ENCODE data around the gene CSPG4.
"Not testable (repeated sequence)": the region's sequence is repeated elsewhere in the genome, so short reads cannot be mapped to it uniquely, and the experiment has no call there.

Gene CSPG4

DNA sequence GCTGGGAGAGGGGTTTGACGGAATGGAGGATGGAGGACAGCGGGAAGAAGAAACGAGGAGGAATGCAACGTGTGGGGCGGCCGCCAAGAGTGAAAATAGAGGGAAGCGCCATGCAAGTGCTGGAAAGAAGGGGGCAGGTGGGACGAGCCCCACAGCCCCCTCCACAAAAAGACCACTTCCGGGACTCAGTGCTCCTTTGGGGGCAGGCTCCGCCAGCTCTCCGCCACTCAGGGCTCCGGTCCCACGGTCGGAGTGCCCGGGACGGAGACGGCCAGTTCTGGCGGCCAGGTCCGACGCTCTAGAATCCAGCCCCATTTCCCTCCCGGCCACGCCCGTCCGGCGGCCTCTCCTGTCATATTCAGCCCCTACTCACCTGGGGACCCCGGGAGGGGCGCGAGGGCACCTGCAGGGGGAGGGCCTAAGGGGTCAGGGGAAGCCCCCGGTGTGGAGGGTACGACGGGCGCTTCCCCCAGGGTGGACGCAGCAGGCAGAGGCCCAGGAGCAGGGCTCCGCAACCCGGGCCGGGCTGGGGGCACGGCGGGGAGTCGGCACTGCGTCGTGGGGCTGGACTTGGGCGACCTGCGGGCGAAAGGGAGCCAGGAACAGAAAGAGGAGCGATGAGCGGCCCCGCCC, 25.5 kb upstream of the CSPG4 start:
- no peak for DNase-seq (ENCODE audit: low spot score)

DNA sequence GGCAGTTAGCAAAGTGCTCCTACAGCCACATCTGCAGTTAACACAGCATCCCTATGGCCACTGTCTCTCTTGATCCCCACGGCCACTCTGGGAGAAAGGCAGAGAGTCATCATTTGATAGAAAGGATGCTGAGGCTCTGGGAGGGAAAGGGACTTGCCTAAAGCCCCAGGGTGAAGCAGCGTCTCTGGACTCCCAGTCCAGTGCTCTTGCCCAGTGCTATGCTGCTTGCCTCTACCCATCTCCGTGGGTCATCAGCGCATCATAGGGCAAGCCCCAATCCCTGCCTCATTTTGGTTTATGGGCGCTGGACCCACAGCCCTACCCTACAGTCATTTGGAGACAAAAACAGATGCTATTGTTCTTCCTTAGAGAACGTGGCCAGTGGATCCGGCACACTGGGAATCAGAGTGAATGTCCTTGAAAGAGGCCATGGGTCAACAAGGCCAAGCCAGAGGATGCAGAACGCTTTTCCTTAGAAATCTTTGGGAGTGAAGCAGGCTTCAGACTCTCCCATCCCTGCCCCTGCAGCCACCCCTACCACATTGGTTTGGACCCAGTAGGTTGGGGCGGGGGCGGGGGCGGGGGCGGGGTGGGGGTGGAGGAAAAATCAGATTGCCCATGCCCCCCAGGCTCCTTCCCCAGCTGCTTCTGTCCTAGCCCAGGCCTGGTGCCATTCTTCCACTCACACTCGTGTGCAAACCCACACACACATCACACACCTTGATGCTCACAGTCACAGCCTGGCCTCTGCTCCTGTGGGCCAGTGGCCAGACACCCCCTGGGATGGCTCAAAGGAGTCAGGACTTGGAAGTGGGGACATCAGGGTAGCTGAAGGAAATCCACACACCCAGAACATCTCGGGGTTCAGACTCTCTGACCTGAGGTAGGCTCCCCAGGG, 24.7 kb upstream of the CSPG4 start:
- not testable (repeated sequence) for DNase-seq (ENCODE audit: low spot score)

DNA sequence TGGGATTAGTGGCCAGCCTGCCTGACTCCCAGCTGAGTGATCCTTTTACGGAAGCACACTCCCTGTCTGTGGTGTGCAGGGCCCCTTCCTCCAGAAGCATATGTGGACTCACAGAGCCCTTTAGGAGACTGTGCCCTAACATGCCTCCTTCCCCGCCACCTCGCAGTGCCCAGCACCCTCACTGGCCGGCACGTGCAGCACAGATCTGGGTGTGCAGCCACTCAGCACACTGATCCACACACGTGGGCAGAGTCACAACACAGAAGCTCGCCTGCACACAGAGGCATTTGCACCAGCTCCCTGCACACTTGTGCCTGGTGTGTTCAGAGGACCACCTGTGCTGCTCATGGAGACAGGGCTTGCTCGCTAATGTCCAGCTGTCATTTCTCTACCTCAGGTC, 23.6 kb upstream of the CSPG4 start:
- DNase-seq (ENCODE audit: low spot score), result no peak

DNA sequence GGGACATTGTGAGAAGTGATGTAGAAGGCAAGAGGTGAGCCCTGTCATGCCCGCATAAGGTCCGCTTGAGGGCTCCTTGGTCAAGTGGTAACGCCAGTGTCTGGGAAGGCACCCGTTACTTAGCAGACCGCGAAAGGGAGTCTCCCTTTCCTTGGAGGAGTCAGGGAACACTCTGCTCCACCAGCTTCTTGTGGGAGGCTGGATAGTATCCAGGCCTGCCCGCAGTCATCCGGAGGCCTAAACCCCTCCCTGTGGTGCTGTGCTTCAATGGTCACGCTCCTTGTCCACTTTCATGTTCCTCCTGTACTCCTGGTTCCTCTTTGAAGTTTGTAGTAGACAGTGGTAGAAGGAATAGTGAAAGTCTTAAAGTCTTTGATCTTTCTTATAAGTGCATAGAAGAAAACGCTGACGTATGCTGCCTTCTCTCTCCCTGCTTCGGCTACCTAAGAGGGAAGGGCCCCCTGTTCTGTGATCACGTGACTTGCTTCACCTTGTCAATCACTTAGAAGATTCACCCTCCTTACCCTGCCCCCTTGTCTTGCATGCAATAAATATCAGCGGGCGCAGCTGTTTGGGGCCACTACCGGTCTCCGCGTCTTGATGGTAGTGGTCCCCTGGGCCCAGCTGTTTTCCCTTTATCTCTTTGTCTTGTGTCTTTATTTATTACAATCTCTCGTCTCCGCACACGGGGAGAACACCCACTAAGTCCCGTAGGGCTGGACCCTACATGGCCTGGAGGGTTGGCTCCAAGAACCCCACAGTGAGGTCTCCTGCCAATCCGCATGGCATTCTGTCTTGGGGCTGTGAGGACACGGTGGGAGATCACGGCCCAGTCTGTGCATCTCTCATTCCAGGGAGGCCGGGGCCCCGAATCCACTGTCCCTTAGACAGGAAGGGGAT, 22.5 kb upstream of the CSPG4 start:
- not testable (repeated sequence) for DNase-seq (ENCODE audit: low spot score)

GRCh38 chr15:75733761-75734651, 21.4 kb upstream of the CSPG4 start:
- DNase-seq (ENCODE audit: low spot score), result no peak

DNA sequence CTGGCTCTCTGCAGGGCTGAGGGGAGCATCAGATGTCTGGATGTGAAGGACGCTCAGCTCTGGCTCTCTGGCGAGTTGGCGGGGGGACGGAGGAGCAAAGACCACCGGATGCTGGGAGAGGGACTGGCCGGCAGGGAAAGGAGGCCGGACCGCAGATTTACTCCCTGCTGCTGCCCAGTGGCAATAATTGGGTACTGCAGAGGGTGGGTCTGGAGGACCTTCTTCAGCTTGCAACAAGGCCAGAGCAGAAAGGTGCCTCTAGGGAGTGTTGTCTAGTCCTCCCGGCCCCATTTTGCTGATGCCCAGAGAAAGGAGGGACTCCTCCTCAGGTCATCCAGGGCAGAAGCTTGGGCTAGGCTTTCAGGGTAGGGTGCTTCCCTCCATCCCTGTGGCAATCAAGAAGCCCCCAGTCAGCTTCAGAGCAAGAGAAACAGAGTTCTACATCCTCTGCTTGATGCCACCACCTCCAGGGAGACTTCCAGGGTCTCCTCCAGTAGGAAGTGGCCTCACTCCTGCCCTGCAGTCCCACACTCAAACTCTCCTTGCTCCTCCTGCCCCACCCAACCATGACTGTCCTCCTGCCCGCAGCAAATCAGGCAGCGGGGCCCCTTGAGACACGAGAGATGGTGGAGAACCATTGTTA, 20.3 kb upstream of the CSPG4 start:
- DNase-seq (ENCODE audit: low spot score), result peak; percentile 42

DNA sequence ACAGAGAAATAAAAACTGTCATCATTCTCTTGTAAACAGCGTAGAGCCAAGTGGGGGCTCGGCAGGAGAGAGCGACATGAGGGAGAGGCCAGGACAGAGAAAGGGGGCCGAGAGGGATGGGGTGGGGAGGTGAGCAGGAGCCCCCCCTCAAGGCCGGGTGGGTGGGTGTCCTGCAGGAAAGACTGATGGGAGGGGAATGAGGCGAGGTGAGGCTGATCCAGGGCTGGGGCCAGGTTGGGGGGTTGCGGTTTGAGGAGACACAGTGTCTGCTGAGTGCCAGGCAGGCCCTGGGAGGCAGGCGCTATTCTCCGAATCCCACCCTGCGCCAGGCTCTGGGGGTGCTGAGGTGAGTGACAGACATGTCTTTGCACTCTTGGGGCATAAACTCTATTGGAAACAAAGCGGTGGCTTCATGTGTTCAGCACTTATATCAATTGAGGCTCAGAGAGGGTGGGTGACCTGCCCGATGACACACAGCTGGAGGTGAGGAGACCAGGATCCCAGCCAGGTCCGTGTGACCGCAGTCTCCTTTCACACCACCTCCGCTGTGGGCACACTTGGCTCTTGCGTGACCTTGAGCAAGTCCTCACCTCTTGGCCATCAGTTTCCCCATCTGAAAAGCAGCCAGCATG, 19.6 kb upstream of the CSPG4 start:
- no peak for DNase-seq (ENCODE audit: low spot score)

DNA sequence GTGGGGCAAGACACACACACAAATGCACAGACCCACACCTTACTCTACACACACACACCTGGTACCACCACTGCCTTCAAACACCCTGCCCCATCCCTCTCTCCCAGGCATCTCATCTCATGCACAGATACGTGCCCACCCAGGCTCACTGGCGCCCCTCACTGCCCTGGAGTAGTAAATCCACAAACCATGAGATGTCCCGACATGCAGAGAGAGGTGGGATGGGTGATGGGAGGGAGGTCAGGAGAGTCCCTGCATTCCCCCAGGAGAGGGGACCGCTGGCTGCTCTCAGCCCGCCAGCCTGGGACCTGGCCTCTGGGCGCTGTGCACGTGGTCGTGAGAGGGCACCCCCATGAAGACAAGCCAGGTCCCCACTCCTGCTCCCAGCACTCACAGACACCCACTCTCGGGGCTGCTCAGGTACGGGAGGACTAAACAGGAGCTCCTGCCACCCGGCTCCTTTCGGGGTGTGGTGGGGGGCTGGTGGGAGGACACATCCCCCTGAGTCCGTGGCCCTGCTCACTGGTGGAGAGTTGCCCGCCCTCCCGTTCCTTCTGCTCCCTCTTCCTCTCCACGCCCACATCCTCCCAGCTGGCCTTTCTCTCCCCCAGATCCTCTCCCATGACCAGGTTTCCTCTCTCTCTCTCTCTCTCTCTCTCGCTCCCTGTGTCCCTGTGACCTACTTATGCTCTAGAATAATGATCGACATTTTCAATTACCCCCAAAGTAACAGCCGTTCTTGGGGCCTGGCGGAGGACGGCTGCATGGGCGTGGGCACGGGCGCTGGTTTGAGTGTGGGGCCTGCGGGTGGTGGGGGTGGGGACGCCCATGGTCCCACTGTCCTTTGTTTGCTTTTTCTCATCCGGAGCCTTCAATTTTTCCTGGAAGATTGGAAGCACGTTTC, 18.9 kb upstream of the CSPG4 start:
- no peak for DNase-seq (ENCODE audit: low spot score)

DNA sequence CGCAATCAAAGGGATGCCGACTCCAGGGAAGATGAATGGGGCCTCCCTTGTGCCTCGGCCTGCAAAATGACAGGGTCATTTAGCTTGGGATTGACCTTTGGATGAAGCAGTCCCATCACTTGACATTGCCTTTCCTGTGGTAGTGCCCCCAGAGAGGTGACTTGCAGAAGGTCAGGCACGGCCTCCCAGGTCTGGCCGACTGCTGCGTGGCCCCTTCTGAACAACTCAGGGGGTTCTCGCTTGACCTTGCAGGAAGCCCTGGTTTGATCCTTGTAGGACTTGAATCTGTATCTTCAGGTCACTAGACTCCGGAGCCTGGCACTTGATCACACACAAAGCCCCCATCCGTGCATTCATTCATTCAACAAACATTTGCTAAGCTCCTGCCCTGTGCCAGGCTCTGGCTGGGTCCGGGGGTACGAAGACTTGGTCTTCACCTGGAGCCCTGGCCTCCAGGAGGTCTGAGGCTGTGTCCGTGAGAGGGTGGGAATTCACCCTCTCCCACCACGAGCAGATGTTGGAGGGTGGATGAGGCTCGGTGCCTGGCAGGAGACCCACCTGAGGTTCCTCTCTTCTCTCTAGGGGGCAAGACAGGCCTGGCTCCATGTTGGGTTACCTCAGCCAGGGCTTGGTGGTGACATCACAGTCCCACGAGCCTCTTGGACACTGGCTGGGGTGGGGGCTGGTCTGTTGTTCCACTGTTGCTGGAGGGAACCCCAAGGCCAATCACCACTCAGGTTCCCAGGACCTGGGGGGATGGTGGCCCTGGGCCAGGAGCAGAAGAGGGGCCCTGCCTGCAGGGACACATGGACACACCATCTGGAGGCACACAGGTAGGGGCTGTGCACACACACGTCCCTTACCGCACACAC, 18.0 kb upstream of the CSPG4 start:
- DNase-seq (ENCODE audit: low spot score), result not testable (repeated sequence)

- DNase-seq (ENCODE audit: low spot score), result no peak
These were observed 16.9 kb upstream of the CSPG4 start for GRCh38 chr15:75729326-75730069.

DNA sequence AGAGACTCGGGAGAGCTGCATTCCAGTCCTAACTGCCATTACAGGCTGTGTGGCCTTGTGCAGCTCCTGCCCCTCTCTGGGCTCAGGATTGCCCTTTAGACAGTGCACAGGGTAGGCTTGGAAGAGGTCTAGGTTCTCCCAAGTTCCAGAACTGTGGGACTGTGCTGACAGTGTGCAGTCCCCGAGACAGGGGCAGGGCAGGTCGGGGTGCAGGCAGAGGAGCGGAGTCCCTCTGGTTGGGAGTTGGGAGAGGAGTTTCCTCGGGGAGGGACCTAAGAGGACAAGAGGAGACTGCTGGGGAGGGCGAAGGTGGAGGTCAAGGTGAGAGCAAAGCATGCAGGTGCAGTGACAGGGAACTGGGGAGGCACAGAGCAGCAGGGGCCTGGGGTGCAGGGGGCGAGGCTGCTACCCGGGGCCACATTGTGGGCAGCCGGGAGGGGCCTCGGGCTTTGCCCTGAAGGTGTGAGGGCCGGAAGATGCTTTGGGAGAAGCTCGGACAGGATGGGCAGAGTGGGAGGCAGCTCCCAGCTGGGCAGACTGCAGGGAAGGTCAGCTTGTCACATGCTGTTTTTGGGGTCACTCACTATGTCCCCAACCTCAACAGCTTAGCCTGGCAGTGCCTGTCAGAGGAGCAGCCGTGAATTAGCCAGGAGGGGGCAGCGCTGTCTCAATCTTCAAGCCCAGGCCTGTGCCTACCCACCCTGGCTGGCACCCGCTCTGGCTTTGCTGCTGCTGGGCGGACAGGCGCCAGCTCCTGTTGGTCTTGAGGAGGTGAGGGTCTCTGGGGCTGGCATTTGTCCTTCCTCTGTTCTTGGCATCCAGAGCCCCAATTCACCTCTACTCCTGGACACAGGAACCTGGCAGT, 15.4 kb upstream of the CSPG4 start:
- DNase-seq (ENCODE audit: low spot score), result peak; percentile 43

DNA sequence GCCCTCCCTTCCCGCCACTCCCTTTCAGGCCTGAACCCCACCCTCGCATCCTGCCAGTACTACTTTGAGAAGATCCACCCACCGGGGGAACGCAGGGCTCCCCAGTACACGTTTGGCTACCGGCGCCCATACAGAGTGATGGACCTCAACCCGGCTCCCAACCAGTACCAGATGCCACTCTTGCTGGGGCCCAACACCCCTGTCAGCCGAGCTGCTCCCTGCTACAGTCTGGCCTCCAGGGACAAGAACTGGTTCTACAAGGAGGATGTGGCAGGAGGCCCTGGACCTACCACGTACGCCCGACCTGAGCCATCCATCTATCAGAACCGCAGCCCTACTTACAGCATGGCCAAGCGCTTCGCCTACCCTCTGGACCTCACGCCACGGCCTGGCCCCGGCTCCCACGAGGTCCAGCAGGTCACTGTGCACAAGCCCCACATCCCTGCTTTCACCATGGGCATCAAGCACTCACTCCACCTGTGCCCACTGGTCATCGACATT, 14.4 kb upstream of the CSPG4 start:
- DNase-seq (ENCODE audit: low spot score), result no peak

DNA sequence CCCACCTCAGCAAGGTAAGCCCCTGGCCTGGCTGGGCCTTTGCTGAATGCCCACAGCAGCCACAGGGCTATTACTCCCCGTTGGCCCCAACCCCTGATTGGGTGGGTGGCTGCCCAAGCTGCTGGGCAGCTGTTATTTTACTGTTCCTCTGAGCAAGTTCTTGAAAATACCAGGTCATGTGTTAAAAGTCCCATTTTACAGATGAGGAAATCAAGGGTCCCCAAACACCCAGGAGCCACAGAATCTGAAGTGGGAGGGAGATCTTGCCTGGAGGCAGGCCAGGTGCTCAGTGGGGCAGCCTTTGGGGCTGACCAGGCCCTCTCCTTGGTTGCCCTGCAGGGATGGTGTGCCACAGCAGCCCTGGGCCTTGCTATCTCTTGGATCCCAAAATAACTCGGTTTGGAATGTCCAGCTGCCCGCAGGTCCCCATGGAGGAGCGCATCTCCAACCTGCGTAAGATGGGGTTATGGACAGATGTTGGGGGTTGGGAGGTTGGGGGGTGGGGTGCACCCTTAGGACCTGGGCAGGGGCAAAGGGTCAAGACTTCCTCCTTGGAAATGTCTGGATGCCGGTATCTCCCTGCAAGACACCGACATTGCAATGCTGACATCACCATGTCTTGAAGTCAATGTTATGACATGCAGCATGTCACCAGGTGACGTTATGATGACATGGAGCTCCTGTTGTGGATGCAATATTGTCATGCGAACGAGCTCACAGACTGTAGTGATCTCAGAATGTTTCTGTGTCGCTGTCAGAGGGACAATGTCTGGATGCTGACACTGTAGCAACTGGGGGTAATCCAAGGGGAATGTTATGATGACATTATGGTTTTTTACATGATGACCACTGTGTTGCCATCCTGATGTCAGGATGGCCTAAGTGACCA, 13.3 kb upstream of the CSPG4 start:
- no peak for DNase-seq (ENCODE audit: low spot score)

- no peak for DNase-seq (ENCODE audit: low spot score)
These were observed 12.5 kb upstream of the CSPG4 start for GRCh38 chr15:75725006-75725718.

All from SW480 (cell line).